B cell (primary cell): Measurements from ENCODE around the gene ARHGEF7. TPM values are rescaled to one million over a fixed set of nuclear protein-coding genes. Genes with fewer than 3 reads are reported as not detected.
A peak's percentile ranks its signal among the peaks of the same experiment; 100 is the strongest.
"Not testable (repeated sequence)": the region's sequence is repeated elsewhere in the genome, so short reads cannot be mapped to it uniquely, and the experiment has no call there.

Experiments used
- ATAC-seq: fragments of 200-7000 bp; cut with Tn5 transposase; one replicate; pipeline ENCODE4 v1.10.0; 2021; ENCODE audit warnings: low read depth, mild to moderate bottlenecking, moderate number of reproducible peaks, moderate library complexity
- CTCF ChIA-PET: fragments of 350-600 bp; sonication (Branson Sonifier 250); formaldehyde crosslinking; loops from one replicate; lab custom pipeline; 2021; ENCODE audit warnings: antibody characterized with exemption, inconsistent platforms; lab: Charles Lee
- POLR2A ChIA-PET: fragments of 350-600 bp; sonication (Branson Sonifier 250); formaldehyde crosslinking; loops from one replicate; lab custom pipeline; 2021; ENCODE audit warnings: antibody characterized with exemption; lab: Charles Lee
- DNase-seq: peaks from one replicate; pipeline ENCODE4 v3.0.0; 2013
- H2AFZ ChIP-seq: 2 replicates; pipeline ENCODE4 v1.6.1; 2012; ENCODE audit warnings: mild to moderate bottlenecking, low read depth, low read length; ENCODE audit not compliant: insufficient read depth, poor library complexity, severe bottlenecking
- H3K27ac ChIP-seq, 2 donors: 1 replicate in 1 of 2; 2 replicates in 1 of 2; pipeline ENCODE4 v1.5.1; 2012 to 2013; ENCODE audit warnings: low read length in 2 of 2, mild to moderate bottlenecking in 2 of 2, moderate library complexity in 1 of 2
- H3K27me3 ChIP-seq, 4 experiments: fragments of 200-600 bp in 1 of 4; sonication (generic) in 1 of 4; replicated peaks in 1 of 4; 1 replicate in 2 of 4; 2 replicates in 2 of 4; pipeline versions ENCODE4 v1.6.1 to v1.7.0; 2013 to 2016; ENCODE audit warnings: low read length in 3 of 4, mild to moderate bottlenecking in 2 of 4, mixed read lengths in 1 of 4, moderate library complexity in 1 of 4; ENCODE audit not compliant: insufficient read depth in 4 of 4, control insufficient read depth in 3 of 4; ENCODE audit errors: control extremely low read depth in 1 of 4
- H3K36me3 ChIP-seq, 2 experiments: replicated peaks in 1 of 2; 1 replicate in 1 of 2; 2 replicates in 1 of 2; pipeline versions ENCODE4 v1.6.1 to v1.7.1; 2013; ENCODE audit warnings: low read length in 1 of 2; ENCODE audit not compliant: insufficient read depth in 2 of 2, control insufficient read depth in 1 of 2; ENCODE audit errors: control extremely low read depth in 1 of 2, extremely low read depth in 1 of 2
- H3K4me1 ChIP-seq, 2 donors: fragments of 200-600 bp in 1 of 2; sonication (generic) in 1 of 2; 1 replicate in 1 of 2; 2 replicates in 1 of 2; pipeline versions ENCODE4 v1.5.1 to v1.6.1; 2013 to 2017; ENCODE audit warnings: low read length in 2 of 2; ENCODE audit not compliant: control insufficient read depth in 2 of 2, insufficient read depth in 2 of 2
- H3K4me2 ChIP-seq: replicated peaks from 2 replicates; pipeline ENCODE3; 2012; ENCODE audit warnings: mild to moderate bottlenecking, low read depth, low read length; ENCODE audit not compliant: poor library complexity, severe bottlenecking
- H3K4me3 ChIP-seq, 5 experiments: fragments of 200-600 bp in 1 of 5; sonication (generic) in 1 of 5; 1 replicate in 3 of 5; 2 replicates in 2 of 5; pipeline versions ENCODE4 v1.5.1 to v1.7.0; 2011 to 2016; ENCODE audit warnings: low read length in 4 of 5, mild to moderate bottlenecking in 4 of 5, low read depth in 2 of 5, control low read depth in 1 of 5, moderate library complexity in 1 of 5; ENCODE audit not compliant: insufficient read depth in 1 of 5; ENCODE audit errors: control extremely low read depth in 1 of 5, extremely low read depth in 1 of 5
- H3K79me2 ChIP-seq: fragments of 200-600 bp; sonication (generic); one replicate; pipeline ENCODE4 v1.6.0; 2016; ENCODE audit warnings: low read length; ENCODE audit not compliant: control insufficient read depth, insufficient read depth
- H3K9ac ChIP-seq: fragments of 200-600 bp; sonication (generic); 2 replicates; pipeline ENCODE4 v1.6.1; 2017; ENCODE audit warnings: mild to moderate bottlenecking, low read length, moderate library complexity
- H3K9me3 ChIP-seq, 3 donors: one replicate each; pipeline versions ENCODE4 v1.6.1 to v1.7.1; 2013; ENCODE audit warnings: low read length in 2 of 3; ENCODE audit not compliant: control insufficient read depth in 2 of 3, insufficient read depth in 1 of 3; ENCODE audit errors: control extremely low read depth in 1 of 3
- H4K20me1 ChIP-seq: 2 replicates; pipeline ENCODE4 v1.6.0; 2012; ENCODE audit warnings: mild to moderate bottlenecking, low read length; ENCODE audit not compliant: insufficient read depth, control insufficient read depth, poor library complexity, severe bottlenecking
- H3K27ac Mint-ChIP-seq: one replicate; pipeline ENCODE4 v1.8.0; 2021; ENCODE audit warnings: mixed read lengths
- H3K27me3 Mint-ChIP-seq: one replicate; pipeline ENCODE4 v1.8.0; 2021; ENCODE audit warnings: mixed read lengths
- H3K4me1 Mint-ChIP-seq: one replicate; pipeline ENCODE4 v1.8.0; 2021; ENCODE audit warnings: mixed read lengths
- H3K4me3 Mint-ChIP-seq: one replicate; pipeline ENCODE4 v1.8.0; 2021; ENCODE audit warnings: mixed read lengths
- H3K9me3 Mint-ChIP-seq: one replicate; pipeline ENCODE4 v1.8.0; 2022; ENCODE audit warnings: mixed read lengths; ENCODE audit not compliant: insufficient read depth
- WGBS: methylation state at CpG from one replicate; pipeline ENCODE4 v1.1.5; 2013; ENCODE audit warnings: missing lambda C conversion rate; ENCODE audit not compliant: insufficient coverage; 5-methylcytosine and 5-hydroxymethylcytosine counted together
- intact Hi-C: fragments of 100-400 bp; cut with micrococcal nuclease; formaldehyde crosslinking; loops from one replicate; pipeline ENCODE4 v1.10.0; 2022
- polyA plus RNA-seq: library from polyadenylated mRNA; depleted of rRNA; stranded (reverse); fragments of >200 nt; gene quantifications from 2 replicates; pipeline ENCODE4 v1.2.3, GENCODE V29; 2012
- total RNA-seq, 2 donors: library from RNA; stranded (reverse); fragments of 120-200 nt in 1 of 2; gene quantifications; 1 replicate in 1 of 2; 2 replicates in 1 of 2; pipeline versions ENCODE4 v1.2.3 to v1.2.4, GENCODE V29; 2013 to 2022

ARHGEF7 gene
- total and polyA plus RNA-seq, 2 donors (not counting 1 experiment from before 2014, with no cell fraction given), result 62.3 to 125 TPM

- H2AFZ ChIP-seq, H3K27me3 Mint-ChIP-seq, DNase-seq, H3K27ac ChIP-seq, H3K36me3 ChIP-seq, POLR2A ChIA-PET, H3K9me3 Mint-ChIP-seq, H3K27me3 ChIP-seq, H3K9me3 ChIP-seq, H3K4me3 ChIP-seq, ATAC-seq: not testable (repeated sequence)
- peak overlapping the region; percentile 86 for H3K4me3 Mint-ChIP-seq
- H3K4me1 Mint-ChIP-seq, result peaks cover 98% of the 10 kb centered on the region
- CTCF ChIA-PET, result interaction anchor here (0.6 to 2.9 kb wide), 3 partner anchors 14 to 121 kb away, joined by 4 to 17 read pairs (median 4); no protein-coding TSS in a partner anchor
- intact Hi-C loops, result loop anchor here (10.0 kb wide), 1 partner anchor 714 kb away; no protein-coding TSS in a partner anchor
- Histone ChIP-seq H4K20me1 (peaks cover 78% of the 10 kb centered on the region), H3K4me2 (peak overlapping the region; percentile 77), H3K4me1 (peaks cover 68 to 81% of the 10 kb centered on the region in 2 donors), H3K79me2 (peaks cover 94% of the 10 kb centered on the region), H3K9ac (peak overlapping the region; percentile 11)
- peak overlapping the region; percentile 12 for H3K27ac Mint-ChIP-seq
- WGBS, result 46% methylated on average over 12 of the region's 12 CpGs
Observed at GRCh38 chr13:111189064-111189505, 74.0 kb downstream of the ARHGEF7 start.

- H3K27ac Mint-ChIP-seq, result peak overlapping the region; percentile 12
- ATAC-seq, H3K27me3 ChIP-seq, H2AFZ ChIP-seq, DNase-seq, H3K9me3 Mint-ChIP-seq, H3K9me3 ChIP-seq, H3K36me3 ChIP-seq, POLR2A ChIA-PET, H3K27ac ChIP-seq, H3K4me3 ChIP-seq, H3K27me3 Mint-ChIP-seq: not testable (repeated sequence)
- H3K9ac ChIP-seq, result peak overlapping the region; percentile 11
- WGBS, result 94% methylated on average over 8 of the region's 9 CpGs
- peaks cover 96% of the 10 kb centered on the region for H3K4me1 Mint-ChIP-seq
- H4K20me1 ChIP-seq, result peaks cover 83% of the 10 kb centered on the region
- peak overlapping the region; percentile 86 for H3K4me3 Mint-ChIP-seq
- H3K79me2 ChIP-seq, result peaks cover 96% of the 10 kb centered on the region
- H3K4me2 ChIP-seq, result peak overlapping the region; percentile 77
- H3K4me1 ChIP-seq, result peaks cover 64 to 76% of the 10 kb centered on the region in 2 donors
- CTCF ChIA-PET, result interaction anchor here (0.6 to 2.9 kb wide), 3 partner anchors 13 to 122 kb away, joined by 4 to 17 read pairs (median 4); no protein-coding TSS in a partner anchor
- intact Hi-C loops, result loop anchor here (10.0 kb wide), 1 partner anchor 715 kb away; no protein-coding TSS in a partner anchor
Observed at GRCh38 chr13:111189516-111189915, 74.4 kb downstream of the ARHGEF7 start.

- peaks cover 73% of the 10 kb centered on the region for H4K20me1 ChIP-seq
- H3K36me3 ChIP-seq, H3K27ac ChIP-seq, H3K27me3 Mint-ChIP-seq, H3K9ac ChIP-seq, DNase-seq, H3K4me2 ChIP-seq, H3K27me3 ChIP-seq, H3K9me3 ChIP-seq, H3K4me3 ChIP-seq, POLR2A ChIA-PET, H3K9me3 Mint-ChIP-seq, H3K27ac Mint-ChIP-seq, CTCF ChIA-PET, ATAC-seq, H2AFZ ChIP-seq, intact Hi-C loops: not testable (repeated sequence)
- peaks cover 73% of the 10 kb centered on the region for H3K4me1 Mint-ChIP-seq
- peaks cover 30 to 39% of the 10 kb centered on the region in 2 donors for H3K4me1 ChIP-seq
- H3K79me2 ChIP-seq, result peaks cover 98% of the 10 kb centered on the region
- WGBS, result no CpG with 5 or more reads among the region's 5 CpGs
- H3K4me3 Mint-ChIP-seq, result peak overlapping the region; percentile 30
Observed at GRCh38 chr13:111193223-111193622, 78.1 kb downstream of the ARHGEF7 start.

- H3K4me3 Mint-ChIP-seq, ATAC-seq, DNase-seq, H3K27me3 Mint-ChIP-seq, H3K9me3 Mint-ChIP-seq, H2AFZ ChIP-seq, H3K27ac Mint-ChIP-seq, CTCF ChIA-PET, H3K4me3 ChIP-seq, H3K9ac ChIP-seq, POLR2A ChIA-PET, H3K27me3 ChIP-seq, H3K27ac ChIP-seq, H3K9me3 ChIP-seq, H3K4me2 ChIP-seq, intact Hi-C loops: not testable (repeated sequence)
- Histone ChIP-seq H4K20me1 (peaks cover 71% of the 10 kb centered on the region), H3K36me3 (peaks cover 0 to 11% of the 10 kb centered on the region in 2 experiments), H3K4me1 (peaks cover 27 to 36% of the 10 kb centered on the region in 2 donors), H3K79me2 (peaks cover 98% of the 10 kb centered on the region)
- H3K4me1 Mint-ChIP-seq, result peaks cover 70% of the 10 kb centered on the region
- 100% methylated on average over 1 of the region's 2 CpGs for WGBS
Observed at GRCh38 chr13:111194651-111195050, 79.5 kb downstream of the ARHGEF7 start.
